ENCODE data around the gene SRL.

The SRL gene

DNA sequence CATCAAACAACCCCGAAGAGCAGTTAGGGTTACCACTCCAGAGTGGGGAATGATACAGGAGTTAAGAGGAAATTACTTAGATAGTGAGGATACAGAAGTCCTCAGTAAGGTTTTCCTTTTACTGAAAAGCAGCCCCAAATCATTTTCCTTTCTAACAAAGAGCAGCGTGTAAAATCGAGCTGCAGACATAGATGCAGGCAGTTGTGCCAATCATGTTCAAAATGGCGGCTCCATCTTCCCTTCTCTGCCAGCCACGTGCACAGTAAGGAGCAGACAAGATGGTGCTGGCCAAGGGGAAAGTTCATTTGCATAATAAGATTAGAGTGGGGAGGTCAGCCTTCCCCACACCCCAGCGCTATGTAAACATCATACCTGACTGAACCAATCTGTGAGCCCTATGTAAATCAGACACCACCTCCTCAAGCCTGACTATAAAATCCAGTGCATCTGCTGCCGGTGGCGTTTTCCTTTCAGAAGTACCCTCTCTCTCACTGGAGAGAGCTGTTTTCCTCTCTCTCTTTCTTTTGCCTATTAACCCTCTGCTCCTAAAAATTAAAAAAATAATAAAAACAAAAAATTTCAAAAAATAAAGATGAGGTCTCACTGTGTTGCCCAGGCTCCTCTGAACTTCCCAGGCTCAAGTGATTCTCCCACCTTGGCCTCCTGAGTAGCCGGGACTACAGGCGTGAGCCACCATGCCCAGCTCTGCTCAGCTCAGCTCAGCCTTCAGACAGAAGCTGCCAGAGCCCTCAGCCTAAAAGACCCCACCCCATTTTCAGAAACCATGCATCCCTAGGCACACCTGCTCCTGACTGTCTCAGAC lies 2.6 kb upstream of the SRL start:
- H3K4me3 ChIP-seq (ENCODE audit: low read depth, low read length): no peak overlapping the region
- no peaks in the 10 kb centered on the region for H3K4me1 ChIP-seq (ENCODE audit: control insufficient read depth, insufficient read depth, low read length, unreplicated experiment)
- H3K79me2 ChIP-seq (ENCODE audit: control insufficient read depth, insufficient read depth, low read length, unreplicated experiment): no peaks in the 10 kb centered on the region
- H2AFZ ChIP-seq (ENCODE audit: low read length, unreplicated experiment): no peak overlapping the region
- no peaks in the 10 kb centered on the region for H3K36me3 ChIP-seq (ENCODE audit: insufficient read depth, low read length)
- H3K27ac ChIP-seq (ENCODE audit: low read depth, low read length): no peak overlapping the region
- no peaks in the 10 kb centered on the region for H3K27me3 ChIP-seq (ENCODE audit: insufficient read depth, low read length)

DNA sequence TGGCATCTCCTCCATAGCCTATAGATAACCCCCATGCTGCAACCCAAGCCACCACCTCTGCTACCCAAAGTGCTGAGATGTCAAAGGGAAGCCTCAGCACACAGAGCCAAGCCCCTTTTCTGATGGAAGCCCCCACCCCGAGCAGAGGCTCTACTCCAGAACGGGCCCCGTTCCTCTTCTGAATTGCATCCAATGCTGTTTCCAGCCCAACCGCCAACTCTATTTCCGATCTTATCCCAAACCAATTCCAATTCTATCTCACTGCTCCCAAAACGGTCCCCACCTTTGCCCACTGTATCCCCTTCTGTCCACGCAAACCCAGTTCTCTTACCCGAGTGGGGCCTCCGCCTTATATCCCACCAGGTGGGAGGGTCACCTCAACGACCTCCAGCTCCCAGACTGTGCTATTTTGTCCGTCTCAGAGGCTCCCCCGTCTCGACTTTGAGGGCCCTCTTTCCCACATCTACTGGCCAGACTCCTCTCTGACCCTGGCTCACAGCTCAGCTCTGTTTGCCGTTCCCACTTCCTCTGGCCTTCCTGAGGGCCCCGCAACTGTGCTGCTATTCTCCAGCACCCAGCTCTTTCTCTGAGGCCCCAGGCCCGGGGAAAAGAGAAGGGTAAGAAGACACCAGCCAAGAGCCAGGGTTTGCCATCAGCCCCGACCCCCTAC lies 487 bp downstream of the SRL start:
- Histone ChIP-seq H3K27ac (ENCODE audit: low read depth, low read length) (no peak overlapping the region), H3K79me2 (ENCODE audit: control insufficient read depth, insufficient read depth, low read length, unreplicated experiment) (no peaks in the 10 kb centered on the region), H3K4me1 (ENCODE audit: control insufficient read depth, insufficient read depth, low read length, unreplicated experiment) (no peaks in the 10 kb centered on the region), H3K36me3 (ENCODE audit: insufficient read depth, low read length) (no peaks in the 10 kb centered on the region), H3K27me3 (ENCODE audit: insufficient read depth, low read length) (no peaks in the 10 kb centered on the region), H3K4me3 (ENCODE audit: low read depth, low read length) (no peak overlapping the region), H2AFZ (ENCODE audit: low read length, unreplicated experiment) (no peak overlapping the region)

DNA sequence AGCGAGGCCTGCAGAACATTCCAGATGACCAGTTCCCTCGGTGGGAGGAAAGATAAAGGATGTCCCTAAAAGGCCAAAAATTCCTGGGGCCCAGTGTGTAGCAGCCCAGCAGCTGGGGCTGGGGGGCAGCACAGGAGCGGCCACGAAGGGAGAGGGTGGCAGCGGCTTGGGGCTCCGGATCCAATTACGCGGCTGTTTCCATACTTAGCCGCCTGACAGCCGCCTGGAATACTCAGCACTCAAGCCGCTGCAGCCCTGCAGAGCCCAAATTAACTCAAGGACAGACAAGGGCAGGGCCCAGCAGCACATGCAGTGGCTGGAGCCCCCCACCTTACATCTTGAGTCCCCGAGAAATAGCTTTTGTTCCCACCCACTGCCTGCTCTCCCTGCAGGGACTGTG lies 1.3 kb downstream of the SRL start:
- Histone ChIP-seq H3K27me3 (ENCODE audit: insufficient read depth, low read length) (no peaks in the 10 kb centered on the region), H2AFZ (ENCODE audit: low read length, unreplicated experiment) (no peak overlapping the region), H3K4me3 (ENCODE audit: low read depth, low read length) (no peak overlapping the region), H3K79me2 (ENCODE audit: control insufficient read depth, insufficient read depth, low read length, unreplicated experiment) (no peaks in the 10 kb centered on the region), H3K36me3 (ENCODE audit: insufficient read depth, low read length) (no peaks in the 10 kb centered on the region), H3K4me1 (ENCODE audit: control insufficient read depth, insufficient read depth, low read length, unreplicated experiment) (no peaks in the 10 kb centered on the region), H3K27ac (ENCODE audit: low read depth, low read length) (no peak overlapping the region)

DNA sequence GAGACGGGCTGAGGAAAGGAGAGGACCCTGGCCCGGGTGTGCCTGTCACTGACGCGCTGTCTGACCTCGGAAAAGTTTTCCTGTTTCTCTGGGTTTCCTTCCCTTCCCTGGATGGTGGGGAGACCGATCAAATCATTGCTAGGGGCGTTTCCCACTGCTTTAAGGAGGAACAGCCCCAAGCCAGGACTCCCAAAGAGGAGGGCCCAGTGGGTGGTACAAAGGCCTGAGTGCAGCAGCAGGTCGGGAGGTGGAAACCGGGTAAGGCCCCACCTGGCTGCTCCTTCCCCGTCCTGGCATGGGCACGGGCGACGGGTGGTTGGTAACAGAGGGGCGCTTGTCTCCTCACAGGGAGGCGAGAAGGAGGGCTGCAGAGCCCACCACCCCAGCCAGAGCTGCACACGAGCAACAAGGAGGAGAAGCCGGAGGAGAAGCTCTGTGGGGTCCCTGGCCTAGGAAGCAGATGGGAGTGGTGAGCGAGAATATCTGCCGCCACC lies 2.2 kb downstream of the SRL start:
- no peaks in the 10 kb centered on the region for H3K79me2 ChIP-seq (ENCODE audit: control insufficient read depth, insufficient read depth, low read length, unreplicated experiment)
- no peak overlapping the region for H3K4me3 ChIP-seq (ENCODE audit: low read depth, low read length)
- H3K36me3 ChIP-seq (ENCODE audit: insufficient read depth, low read length): no peaks in the 10 kb centered on the region
- H3K27ac ChIP-seq (ENCODE audit: low read depth, low read length): no peak overlapping the region
- H3K27me3 ChIP-seq (ENCODE audit: insufficient read depth, low read length): no peaks in the 10 kb centered on the region
- H3K4me1 ChIP-seq (ENCODE audit: control insufficient read depth, insufficient read depth, low read length, unreplicated experiment): no peaks in the 10 kb centered on the region
- no peak overlapping the region for H2AFZ ChIP-seq (ENCODE audit: low read length, unreplicated experiment)

DNA sequence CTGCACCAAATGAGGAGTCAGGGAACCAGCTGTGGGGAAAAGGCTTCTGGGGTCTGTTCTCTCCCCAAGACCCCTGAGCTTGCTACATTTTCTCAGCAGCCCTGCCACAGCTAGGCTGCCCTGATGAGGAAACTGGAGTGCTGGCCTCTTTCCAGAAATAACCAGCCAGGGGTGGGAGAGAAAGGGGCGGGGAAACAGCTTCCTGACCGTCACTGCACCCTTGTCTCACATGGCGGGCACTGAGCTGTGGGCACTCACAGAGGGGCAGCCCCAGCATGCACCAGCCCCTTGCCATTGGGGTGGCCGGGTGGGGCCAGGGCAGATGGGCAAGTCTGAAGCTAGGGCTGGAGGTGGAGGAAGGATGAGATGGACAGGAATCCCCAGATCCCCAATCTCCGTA lies 2.9 kb downstream of the SRL start:
- no peaks in the 10 kb centered on the region for H3K4me1 ChIP-seq (ENCODE audit: control insufficient read depth, insufficient read depth, low read length, unreplicated experiment)
- H2AFZ ChIP-seq (ENCODE audit: low read length, unreplicated experiment): no peak overlapping the region
- H3K27me3 ChIP-seq (ENCODE audit: insufficient read depth, low read length): no peaks in the 10 kb centered on the region
- H3K79me2 ChIP-seq (ENCODE audit: control insufficient read depth, insufficient read depth, low read length, unreplicated experiment): no peaks in the 10 kb centered on the region
- H3K27ac ChIP-seq (ENCODE audit: low read depth, low read length): no peak overlapping the region
- no peak overlapping the region for H3K4me3 ChIP-seq (ENCODE audit: low read depth, low read length)
- no peaks in the 10 kb centered on the region for H3K36me3 ChIP-seq (ENCODE audit: insufficient read depth, low read length)

DNA sequence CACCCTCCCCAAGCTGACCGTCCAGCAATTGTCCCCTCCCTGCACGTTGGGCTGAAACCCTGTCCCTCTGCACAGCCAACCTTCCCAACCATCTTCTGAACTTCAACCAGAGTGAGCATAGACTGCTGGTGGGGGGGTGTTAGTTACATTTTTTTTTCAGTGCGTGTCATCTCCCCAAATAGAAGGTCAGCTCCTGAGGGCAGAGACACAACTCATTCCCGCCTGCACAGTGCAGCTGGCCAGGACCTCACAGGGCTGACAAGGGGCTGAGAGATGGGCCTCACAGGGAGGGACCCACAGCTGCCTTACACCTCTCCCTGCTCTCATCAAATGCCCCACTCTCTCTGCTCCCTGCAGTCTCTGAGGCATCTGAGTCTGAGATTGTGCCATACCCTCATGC lies 8.4 kb downstream of the SRL start:
- H3K79me2 ChIP-seq (ENCODE audit: control insufficient read depth, insufficient read depth, low read length, unreplicated experiment): no peaks in the 10 kb centered on the region
- H3K4me1 ChIP-seq (ENCODE audit: control insufficient read depth, insufficient read depth, low read length, unreplicated experiment): no peaks in the 10 kb centered on the region
- H3K27ac ChIP-seq (ENCODE audit: low read depth, low read length): no peak overlapping the region
- no peaks in the 10 kb centered on the region for H3K36me3 ChIP-seq (ENCODE audit: insufficient read depth, low read length)
- no peak overlapping the region for H3K4me3 ChIP-seq (ENCODE audit: low read depth, low read length)
- H2AFZ ChIP-seq (ENCODE audit: low read length, unreplicated experiment): no peak overlapping the region
- peaks cover 6% of the 10 kb centered on the region; the same call in 1 of the 2 replicates for H3K27me3 ChIP-seq (ENCODE audit: insufficient read depth, low read length)

DNA sequence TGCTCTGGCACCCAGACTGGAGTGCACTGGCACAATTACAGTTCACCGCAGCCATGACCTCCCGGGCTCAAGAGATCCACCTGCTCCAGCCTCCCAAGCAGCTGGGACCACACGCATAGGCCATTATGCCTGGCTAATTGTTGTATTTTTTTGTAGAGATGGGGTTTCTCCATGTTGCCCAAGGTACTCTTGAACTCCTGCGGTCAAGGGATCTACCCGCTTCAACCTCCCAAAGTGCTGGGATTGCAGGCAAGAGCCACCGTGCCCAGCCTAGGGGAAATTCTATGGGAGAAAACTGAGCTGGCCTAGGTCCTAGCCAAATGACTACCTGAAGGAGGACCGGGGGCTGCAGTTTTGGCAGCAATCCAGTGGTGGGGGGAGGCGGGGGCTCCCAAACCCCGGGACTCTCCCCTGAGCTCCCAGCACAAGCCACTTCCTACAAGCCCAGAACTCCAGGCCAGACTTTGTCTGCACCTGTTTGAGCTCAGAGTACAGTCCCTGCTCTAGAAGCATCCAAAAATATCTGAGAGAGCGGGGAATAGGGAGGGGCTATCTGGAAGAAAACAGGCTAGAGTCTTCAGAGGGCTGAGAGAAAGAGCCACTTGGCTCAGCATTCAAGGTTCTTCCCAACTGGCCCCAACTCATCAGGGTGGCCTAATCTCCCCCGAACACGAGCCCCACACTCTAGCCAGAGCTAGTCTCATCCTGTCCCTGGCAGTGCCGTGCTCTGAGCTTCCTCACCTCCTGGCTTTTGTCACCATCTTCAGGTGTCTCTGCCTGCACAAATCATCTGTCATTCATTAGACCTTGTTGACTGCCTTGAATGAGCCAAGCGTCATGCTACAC lies 9.1 kb downstream of the SRL start:
- no peaks in the 10 kb centered on the region for H3K4me1 ChIP-seq (ENCODE audit: control insufficient read depth, insufficient read depth, low read length, unreplicated experiment)
- no peak overlapping the region for H3K4me3 ChIP-seq (ENCODE audit: low read depth, low read length)
- H3K36me3 ChIP-seq (ENCODE audit: insufficient read depth, low read length): no peaks in the 10 kb centered on the region
- no peak overlapping the region for H3K27ac ChIP-seq (ENCODE audit: low read depth, low read length)
- no peak overlapping the region for H2AFZ ChIP-seq (ENCODE audit: low read length, unreplicated experiment)
- no peaks in the 10 kb centered on the region for H3K79me2 ChIP-seq (ENCODE audit: control insufficient read depth, insufficient read depth, low read length, unreplicated experiment)
- peaks cover 6% of the 10 kb centered on the region; the same call in 1 of the 2 replicates for H3K27me3 ChIP-seq (ENCODE audit: insufficient read depth, low read length)

DNA sequence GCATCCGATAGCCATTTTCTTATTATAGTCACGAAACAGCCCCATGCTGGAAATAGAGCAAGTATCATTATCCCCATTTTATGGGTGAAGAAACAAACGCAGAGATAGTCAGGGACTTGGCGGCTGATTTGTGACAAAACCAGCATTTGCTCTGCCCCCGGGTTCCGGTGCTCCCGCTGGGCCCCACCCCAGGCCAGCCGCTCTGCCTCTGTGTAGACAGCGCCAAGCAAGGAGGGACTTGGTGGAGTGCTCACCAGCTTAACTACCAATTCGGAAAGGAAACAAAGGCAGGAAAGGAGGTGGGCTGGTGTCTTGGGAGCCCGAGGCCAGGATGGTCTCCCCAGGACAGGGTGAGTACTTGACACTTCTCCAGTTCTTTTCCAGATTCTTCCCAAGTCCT lies 10.0 kb downstream of the SRL start:
- Histone ChIP-seq H3K4me1 (ENCODE audit: control insufficient read depth, insufficient read depth, low read length, unreplicated experiment) (no peaks in the 10 kb centered on the region), H2AFZ (ENCODE audit: low read length, unreplicated experiment) (no peak overlapping the region), H3K36me3 (ENCODE audit: insufficient read depth, low read length) (no peaks in the 10 kb centered on the region), H3K27ac (ENCODE audit: low read depth, low read length) (no peak overlapping the region), H3K4me3 (ENCODE audit: low read depth, low read length) (no peak overlapping the region), H3K27me3 (ENCODE audit: insufficient read depth, low read length) (peaks cover 6% of the 10 kb centered on the region; the same call in 1 of the 2 replicates), H3K79me2 (ENCODE audit: control insufficient read depth, insufficient read depth, low read length, unreplicated experiment) (no peaks in the 10 kb centered on the region)

DNA sequence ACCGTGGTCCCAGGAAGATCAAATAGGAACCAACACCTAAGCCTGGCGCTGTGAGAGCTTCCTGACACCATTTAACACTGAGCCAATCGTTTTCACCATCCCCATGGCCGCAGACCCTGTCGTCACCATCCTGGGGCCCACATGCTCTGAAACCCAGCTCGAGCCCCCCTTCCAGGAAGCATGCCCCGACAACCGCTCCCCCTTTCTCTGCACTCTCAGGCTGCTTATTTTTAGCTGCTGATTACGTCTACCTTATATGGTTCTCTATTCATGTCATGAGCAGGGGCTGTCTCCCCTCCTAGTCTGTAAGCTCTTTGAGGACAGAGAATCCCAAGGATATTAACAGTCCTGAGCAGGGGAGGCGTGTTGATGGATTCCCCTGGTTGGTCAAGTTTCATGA lies 10.5 kb downstream of the SRL start:
- H3K79me2 ChIP-seq (ENCODE audit: control insufficient read depth, insufficient read depth, low read length, unreplicated experiment): no peaks in the 10 kb centered on the region
- H3K27ac ChIP-seq (ENCODE audit: low read depth, low read length): no peak overlapping the region
- H3K4me1 ChIP-seq (ENCODE audit: control insufficient read depth, insufficient read depth, low read length, unreplicated experiment): no peaks in the 10 kb centered on the region
- no peak overlapping the region for H3K4me3 ChIP-seq (ENCODE audit: low read depth, low read length)
- H2AFZ ChIP-seq (ENCODE audit: low read length, unreplicated experiment): no peak overlapping the region
- no peaks in the 10 kb centered on the region for H3K36me3 ChIP-seq (ENCODE audit: insufficient read depth, low read length)
- peaks cover 8% of the 10 kb centered on the region; the same call in 1 of the 2 replicates for H3K27me3 ChIP-seq (ENCODE audit: insufficient read depth, low read length)

DNA sequence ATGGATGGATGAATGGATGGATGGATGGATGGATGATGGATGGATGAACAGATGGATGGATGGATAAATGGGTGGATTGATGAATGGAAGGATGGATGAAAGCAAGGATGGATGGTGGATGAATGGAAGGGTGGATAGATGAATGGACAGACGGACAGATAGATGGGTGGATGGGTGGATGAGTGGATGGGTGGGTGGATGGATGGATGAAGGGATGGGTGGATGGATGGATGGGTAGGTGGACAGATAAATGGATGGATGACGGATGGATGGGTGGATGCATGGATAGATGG lies 14.9 kb downstream of the SRL start:
- H2AFZ ChIP-seq (ENCODE audit: low read length, unreplicated experiment): no peak overlapping the region
- H3K4me3 ChIP-seq (ENCODE audit: low read depth, low read length): no peak overlapping the region
- no peaks in the 10 kb centered on the region for H3K4me1 ChIP-seq (ENCODE audit: control insufficient read depth, insufficient read depth, low read length, unreplicated experiment)
- no peaks in the 10 kb centered on the region for H3K79me2 ChIP-seq (ENCODE audit: control insufficient read depth, insufficient read depth, low read length, unreplicated experiment)
- no peak overlapping the region for H3K27ac ChIP-seq (ENCODE audit: low read depth, low read length)
- peaks cover 7% of the 10 kb centered on the region; the same call in 1 of the 2 replicates for H3K27me3 ChIP-seq (ENCODE audit: insufficient read depth, low read length)
- no peaks in the 10 kb centered on the region for H3K36me3 ChIP-seq (ENCODE audit: insufficient read depth, low read length)

Data from ACC112 (cell line).